CD8-positive, alpha-beta memory T cell (primary cell): Measurements from ENCODE around the gene NAIF1. TPM values are rescaled to one million over a fixed set of nuclear protein-coding genes. Genes with fewer than 3 reads are reported as not detected.

Experiments
- CTCF ChIA-PET: fragments of 350-600 bp; sonication (Branson Sonifier 250); formaldehyde crosslinking; loops from one replicate; lab custom pipeline; 2021; ENCODE audit warnings: antibody characterized with exemption; lab: Charles Lee
- POLR2A ChIA-PET: fragments of 350-600 bp; sonication (Branson Sonifier 250); formaldehyde crosslinking; loops from one replicate; lab custom pipeline; 2021; ENCODE audit warnings: antibody characterized with exemption; lab: Charles Lee
- DNase-seq, 5 donors: peaks; one replicate each; pipeline versions ENCODE4 v3.0.0 to v3.0.0-alpha.2; 2020 to 2022; ENCODE audit warnings: mixed read lengths in 1 of 5
- H3K27ac ChIP-seq: one replicate; pipeline ENCODE4 v1.7.0; 2013; ENCODE audit warnings: low read depth, mild to moderate bottlenecking, low read length, moderate library complexity
- H3K27me3 ChIP-seq: 2 replicates; pipeline ENCODE4 v1.7.0; 2013; ENCODE audit warnings: low read length, mild to moderate bottlenecking; ENCODE audit not compliant: insufficient read depth, poor library complexity, severe bottlenecking
- H3K36me3 ChIP-seq: 2 replicates; pipeline ENCODE4 v1.7.0; 2013; ENCODE audit warnings: mild to moderate bottlenecking, low read length, moderate library complexity; ENCODE audit not compliant: insufficient read depth
- H3K4me1 ChIP-seq: 2 replicates; pipeline ENCODE4 v1.7.0; 2013; ENCODE audit warnings: mild to moderate bottlenecking, low read length, moderate library complexity; ENCODE audit not compliant: insufficient read depth
- H3K4me3 ChIP-seq: 2 replicates; pipeline ENCODE4 v1.7.0; 2013; ENCODE audit warnings: mild to moderate bottlenecking, low read length
- H3K9me3 ChIP-seq: 2 replicates; pipeline ENCODE4 v1.7.0; 2013; ENCODE audit warnings: mild to moderate bottlenecking, low read length
- H3K27ac Mint-ChIP-seq, 8 donors: one replicate each; pipeline ENCODE4 v1.8.0; 2020 to 2021; ENCODE audit warnings: mixed read lengths in 8 of 8, mild to moderate bottlenecking in 6 of 8, inconsistent platforms in 3 of 8, moderate library complexity in 3 of 8
- H3K27me3 Mint-ChIP-seq, 2 donors: one replicate each; pipeline ENCODE4 v1.8.0; 2020 to 2021; ENCODE audit warnings: mixed read lengths in 2 of 2, mild to moderate bottlenecking in 1 of 2, moderate library complexity in 1 of 2
- H3K36me3 Mint-ChIP-seq, 3 donors: one replicate each; pipeline ENCODE4 v1.8.0; 2020 to 2021; ENCODE audit warnings: mixed read lengths in 3 of 3, inconsistent platforms in 1 of 3, mild to moderate bottlenecking in 1 of 3
- H3K4me1 Mint-ChIP-seq, 3 donors: one replicate each; pipeline ENCODE4 v1.8.0; 2020 to 2021; ENCODE audit warnings: mixed read lengths in 3 of 3, inconsistent platforms in 1 of 3, mild to moderate bottlenecking in 1 of 3
- H3K4me3 Mint-ChIP-seq, 7 donors: one replicate each; pipeline ENCODE4 v1.8.0; 2020 to 2021; ENCODE audit warnings: mixed read lengths in 7 of 7, mild to moderate bottlenecking in 6 of 7, moderate library complexity in 4 of 7, inconsistent platforms in 2 of 7
- H3K9me3 Mint-ChIP-seq, 5 donors: one replicate each; pipeline ENCODE4 v1.8.0; 2020 to 2022; ENCODE audit warnings: mixed read lengths in 5 of 5, mild to moderate bottlenecking in 3 of 5, moderate library complexity in 2 of 5, inconsistent platforms in 1 of 5
- polyA plus RNA-seq: library from polyadenylated mRNA; unstranded; fragments of 300-500 nt; fragmentation: Illumina TruSeq; gene quantifications from one replicate; pipeline ENCODE4 v1.2.3, GENCODE V29; 2021
- total RNA-seq, 2 experiments: library from RNA; stranded (reverse); gene quantifications; one replicate each; pipeline ENCODE4 v1.2.3, GENCODE V29; 2021

The NAIF1 gene
- total and polyA plus RNA-seq, 3 experiments from 2014 or later, result 13.1 to 14.0 (median 13.5) TPM

- peaks cover 38 to 69% (median 45%) of the 10 kb centered on the region in 3 donors for H3K4me1 Mint-ChIP-seq
- H3K4me3 Mint-ChIP-seq, result no peak overlapping the region
- peaks cover 3 to 63% (median 10%) of the 10 kb centered on the region in 3 donors for H3K36me3 Mint-ChIP-seq
- ChIA-PET POLR2A (interaction anchor here (0.6 kb wide), 1 partner anchor 10 kb away, joined by 3 read pairs; no protein-coding TSS in a partner anchor), CTCF (interaction anchor here (1.1 kb wide), 1 partner anchor 17 kb away, joined by 3 read pairs; no protein-coding TSS in a partner anchor)
- H3K27me3 ChIP-seq, result no peaks in the 10 kb centered on the region
- no peak for DNase-seq
- peaks cover 33% of the 10 kb centered on the region for H3K36me3 ChIP-seq
- H3K27ac Mint-ChIP-seq, result peak overlapping the region in 2 of 8 donors; percentile 51 to 72
- H3K27me3 Mint-ChIP-seq, result no peaks in the 10 kb centered on the region
- peaks cover 56% of the 10 kb centered on the region for H3K4me1 ChIP-seq
- no peak overlapping the region for H3K4me3 ChIP-seq
- no peaks in the 10 kb centered on the region for H3K9me3 Mint-ChIP-seq
- H3K9me3 ChIP-seq, result no peaks in the 10 kb centered on the region
- H3K27ac ChIP-seq, result peak overlapping the region; percentile 54
Measured at GRCh38 chr9:128100581-128100980, 33.5 kb upstream of the NAIF1 start.

- Histone ChIP-seq H3K27ac (peak overlapping the region; percentile 54), H3K27me3 (no peaks in the 10 kb centered on the region), H3K4me3 (no peak overlapping the region), H3K9me3 (no peaks in the 10 kb centered on the region), H3K4me1 (peaks cover 61% of the 10 kb centered on the region), H3K36me3 (peaks cover 32% of the 10 kb centered on the region)
- ChIA-PET CTCF (interaction anchor here (0.7 kb wide), 1 partner anchor 24 kb away, joined by 3 read pairs; no protein-coding TSS in a partner anchor), POLR2A (no interaction called here)
- no peaks in the 10 kb centered on the region for H3K27me3 Mint-ChIP-seq
- no peak overlapping the region for H3K4me3 Mint-ChIP-seq
- DNase-seq, result no peak
- H3K36me3 Mint-ChIP-seq, result peaks cover 3 to 60% (median 10%) of the 10 kb centered on the region in 3 donors
- H3K9me3 Mint-ChIP-seq, result no peaks in the 10 kb centered on the region
- H3K4me1 Mint-ChIP-seq, result peaks cover 38 to 74% (median 45%) of the 10 kb centered on the region in 3 donors
- H3K27ac Mint-ChIP-seq, result peak overlapping the region in 3 of 8 donors; percentile 4 to 26 (median 19)
Measured at GRCh38 chr9:128099932-128100491, 32.9 kb upstream of the NAIF1 start.

GRCh38 chr9:128099231-128099931 lies 32.3 kb upstream of the NAIF1 start:
- Histone ChIP-seq H3K27me3 (no peaks in the 10 kb centered on the region), H3K4me1 (peaks cover 67% of the 10 kb centered on the region), H3K27ac (peak overlapping the region; percentile 54), H3K36me3 (peaks cover 37% of the 10 kb centered on the region), H3K4me3 (no peak overlapping the region), H3K9me3 (no peaks in the 10 kb centered on the region)
- Mint-ChIP-seq H3K36me3 (peaks cover 3 to 61% (median 11%) of the 10 kb centered on the region in 3 donors), H3K27ac (peak overlapping the region in 6 of 8 donors; percentile 4 to 54 (median 31)), H3K4me3 (no peak overlapping the region), H3K4me1 (peaks cover 43 to 80% (median 51%) of the 10 kb centered on the region in 3 donors), H3K9me3 (no peaks in the 10 kb centered on the region), H3K27me3 (peaks cover 0 to 2% of the 10 kb centered on the region in 2 donors)
- ChIA-PET POLR2A (no interaction called here), CTCF (interaction anchor here (0.7 kb wide), 1 partner anchor 23 kb away, joined by 3 read pairs; no protein-coding TSS in a partner anchor)
- DNase-seq, result peak in 1 of 5 donors; percentile 29

- H3K4me3 ChIP-seq, result no peak overlapping the region
- no peaks in the 10 kb centered on the region for H3K27me3 ChIP-seq
- H3K27ac ChIP-seq, result peak overlapping the region; percentile 54
- peaks cover 32% of the 10 kb centered on the region for H3K36me3 ChIP-seq
- Mint-ChIP-seq H3K27me3 (peaks cover 0 to 2% of the 10 kb centered on the region in 2 donors), H3K9me3 (no peaks in the 10 kb centered on the region), H3K36me3 (peaks cover 3 to 57% (median 11%) of the 10 kb centered on the region in 3 donors), H3K4me3 (no peak overlapping the region), H3K4me1 (peaks cover 46 to 83% (median 54%) of the 10 kb centered on the region in 3 donors), H3K27ac (peak overlapping the region in 6 of 8 donors; percentile 47 to 74 (median 60))
- H3K4me1 ChIP-seq, result peaks cover 68% of the 10 kb centered on the region
- ChIA-PET POLR2A (no interaction called here), CTCF (interaction anchor here (1.1 to 2.2 kb wide), 2 partner anchors 19 to 156 kb away, joined by 3 to 7 read pairs; no protein-coding TSS in a partner anchor)
- no peaks in the 10 kb centered on the region for H3K9me3 ChIP-seq
- DNase-seq, result peak in 2 of 5 donors; percentile 14 to 66
Measured at GRCh38 chr9:128098297-128099230, 31.4 kb upstream of the NAIF1 start.

GRCh38 chr9:128097543-128098296 lies 30.6 kb upstream of the NAIF1 start:
- H3K36me3 Mint-ChIP-seq, result peaks cover 3 to 56% (median 11%) of the 10 kb centered on the region in 3 donors
- no peaks in the 10 kb centered on the region for H3K9me3 Mint-ChIP-seq
- POLR2A ChIA-PET, result no interaction called here
- CTCF ChIA-PET, result interaction anchor here (1.1 to 2.2 kb wide), 3 partner anchors 19 to 155 kb away, joined by 3 to 7 read pairs (median 3); no protein-coding TSS in a partner anchor
- Histone ChIP-seq H3K4me3 (no peak overlapping the region), H3K27ac (peak overlapping the region; percentile 54), H3K27me3 (no peaks in the 10 kb centered on the region), H3K36me3 (peaks cover 24% of the 10 kb centered on the region), H3K9me3 (no peaks in the 10 kb centered on the region), H3K4me1 (peaks cover 67% of the 10 kb centered on the region)
- no peak overlapping the region for H3K4me3 Mint-ChIP-seq
- H3K27ac Mint-ChIP-seq, result peak overlapping the region in 5 of 8 donors; percentile 12 to 70 (median 47)
- H3K4me1 Mint-ChIP-seq, result peaks cover 46 to 83% (median 54%) of the 10 kb centered on the region in 3 donors
- H3K27me3 Mint-ChIP-seq, result peaks cover 0 to 2% of the 10 kb centered on the region in 2 donors
- no peak for DNase-seq

- peaks cover 3 to 54% (median 7%) of the 10 kb centered on the region in 3 donors for H3K36me3 Mint-ChIP-seq
- CTCF ChIA-PET, result interaction anchor here (1.1 to 2.2 kb wide), 3 partner anchors 18 to 155 kb away, joined by 3 to 7 read pairs (median 3); no protein-coding TSS in a partner anchor
- peaks cover 51 to 83% (median 58%) of the 10 kb centered on the region in 3 donors for H3K4me1 Mint-ChIP-seq
Measured at GRCh38 chr9:128096616-128097536, 29.8 kb upstream of the NAIF1 start.

More at GRCh38 chr9:128096616-128097536, 29.8 kb upstream of the NAIF1 start:
- Histone ChIP-seq H3K27ac (peak overlapping the region; percentile 33), H3K9me3 (no peaks in the 10 kb centered on the region), H3K4me1 (peaks cover 74% of the 10 kb centered on the region), H3K4me3 (no peak overlapping the region), H3K27me3 (no peaks in the 10 kb centered on the region), H3K36me3 (peaks cover 16% of the 10 kb centered on the region)
- peak overlapping the region in 5 of 8 donors; percentile 17 to 60 (median 44) for H3K27ac Mint-ChIP-seq
- H3K4me3 Mint-ChIP-seq, result no peak overlapping the region
- peaks cover 0 to 2% of the 10 kb centered on the region in 2 donors for H3K27me3 Mint-ChIP-seq
- POLR2A ChIA-PET, result interaction anchor here (0.6 kb wide), 1 partner anchor 10 kb away, joined by 5 read pairs; no protein-coding TSS in a partner anchor
- no peaks in the 10 kb centered on the region for H3K9me3 Mint-ChIP-seq
- no peak for DNase-seq
